ENCODE measurements around the gene LZIC.

LZIC gene

DNA sequence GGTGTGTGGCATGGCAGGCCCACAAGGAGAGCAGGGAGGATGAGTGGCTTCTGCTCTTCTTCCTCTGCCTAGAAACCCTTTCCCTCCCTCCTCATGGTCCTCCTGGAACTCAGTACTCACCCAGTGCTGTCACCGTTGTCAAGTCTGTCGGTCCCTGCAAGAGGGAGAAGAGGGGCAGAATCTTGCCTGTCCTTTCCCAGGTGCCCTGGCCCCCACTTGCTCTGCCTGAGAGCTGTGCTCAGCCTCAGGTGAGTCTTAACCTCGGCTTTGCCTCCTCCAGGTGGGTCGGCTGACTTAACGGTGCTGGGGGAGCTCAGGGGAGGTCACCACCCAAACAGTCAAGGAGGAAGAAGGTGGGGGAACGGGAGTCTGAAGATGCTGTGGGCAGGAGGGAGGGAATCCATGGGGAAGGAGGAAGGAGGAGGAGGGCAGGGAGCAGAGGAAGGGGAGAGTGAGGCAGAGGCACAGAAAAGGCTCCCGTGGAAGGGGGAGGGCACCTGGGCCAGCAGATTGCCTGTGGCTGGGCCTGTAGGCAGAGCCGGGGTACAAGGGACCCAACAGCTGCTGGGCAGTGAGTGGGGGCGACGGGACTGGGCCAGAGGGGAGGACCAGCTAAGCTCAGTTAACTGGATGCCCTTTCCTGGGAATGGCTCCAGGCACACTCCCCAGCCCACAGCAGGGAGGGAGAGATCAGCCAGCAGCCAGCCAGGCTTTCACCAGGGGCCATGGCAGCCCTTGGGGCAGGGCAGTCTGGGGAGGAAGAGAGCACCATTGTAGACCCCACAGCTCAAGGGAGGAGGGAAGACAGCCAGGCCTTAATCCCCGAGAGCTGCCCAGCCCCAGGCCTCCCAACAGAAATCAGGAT is 59.4 kb downstream of the LZIC start:
- DNase-seq: no peak

DNA sequence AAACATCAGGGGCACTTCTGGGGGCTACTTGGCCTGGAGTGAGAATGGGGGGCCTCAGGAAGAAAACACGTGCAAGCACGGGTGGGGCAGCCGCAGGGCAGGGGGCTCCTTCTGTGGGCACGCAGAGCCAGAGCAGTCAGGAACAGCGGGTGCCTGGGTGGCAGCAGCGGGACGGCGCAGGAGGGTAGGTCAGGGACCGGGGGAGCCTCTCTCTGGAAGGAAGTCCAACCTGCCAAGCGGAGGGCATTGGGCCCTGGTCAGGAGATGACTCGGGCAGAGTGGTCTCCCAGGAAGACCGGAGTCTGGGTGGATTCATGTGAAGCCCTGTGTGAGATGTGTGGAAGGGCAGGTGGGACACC is 60.3 kb downstream of the LZIC start:
- DNase-seq: no peak

DNA sequence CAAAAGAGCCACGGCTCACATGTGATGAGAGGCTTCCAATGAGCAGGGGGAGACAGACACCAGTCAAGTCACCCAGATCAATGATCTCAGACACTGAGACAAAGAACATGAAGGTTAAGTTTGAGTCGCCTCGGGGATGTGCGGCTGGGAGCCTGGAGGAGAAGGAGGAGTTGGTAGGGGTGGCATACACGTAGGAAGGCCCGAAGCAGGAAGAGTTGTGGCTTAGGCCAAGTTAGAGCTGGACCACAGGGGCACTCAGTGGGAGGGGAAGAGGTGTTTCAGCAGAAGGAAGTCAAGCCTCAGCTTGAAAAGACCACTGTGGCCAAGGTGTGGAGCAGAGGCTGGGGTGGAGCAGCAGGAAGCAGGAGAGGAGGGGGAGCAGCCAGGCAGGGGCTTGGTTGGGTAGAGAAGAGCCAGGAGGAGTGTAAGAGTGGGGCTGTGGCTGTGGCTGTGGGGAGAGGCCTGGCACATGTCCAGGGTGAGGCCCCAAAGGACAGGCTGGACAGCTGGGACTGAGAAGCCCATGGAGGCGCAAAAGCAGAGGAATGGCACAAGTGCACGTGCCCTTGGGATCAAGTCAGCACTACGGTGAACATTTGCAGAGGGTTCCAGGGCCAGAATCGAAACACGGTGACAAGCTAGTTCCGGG is 60.8 kb downstream of the LZIC start:
- DNase-seq: no peak

DNA sequence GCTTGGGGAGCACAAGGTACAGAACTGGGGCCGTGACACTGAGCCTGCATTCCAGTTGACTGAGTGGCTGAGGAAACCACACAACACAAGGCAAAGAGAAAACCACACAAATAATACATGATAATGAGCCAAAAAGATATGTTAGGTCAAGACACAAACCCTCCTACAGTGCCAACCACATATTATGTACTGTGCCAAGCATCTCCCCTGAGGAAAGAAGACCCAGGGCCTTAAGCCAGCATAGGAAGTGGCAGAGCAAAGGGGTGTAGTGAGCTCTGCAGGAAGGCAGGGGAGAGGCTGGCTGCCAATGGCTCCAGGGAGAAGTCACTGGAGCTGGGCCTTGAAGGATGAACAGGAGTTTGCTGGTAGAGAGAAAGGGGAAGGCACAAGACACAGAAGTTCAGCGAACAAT is 61.3 kb downstream of the LZIC start:
- DNase-seq: peak; percentile 45
